Measurements from ENCODE around the gene IL34. TPM values are rescaled to one million over a fixed set of nuclear protein-coding genes. Genes with fewer than 3 reads are reported as not detected.
A peak's percentile ranks its signal among the peaks of the same experiment; 100 is the strongest.

IL34 gene
- total and polyA plus RNA-seq, 2 of the 13 experiments (the other 11 are each of a cell fraction or from before 2014, with no cell fraction given) = 1.2 to 1.3 TPM

DNA sequence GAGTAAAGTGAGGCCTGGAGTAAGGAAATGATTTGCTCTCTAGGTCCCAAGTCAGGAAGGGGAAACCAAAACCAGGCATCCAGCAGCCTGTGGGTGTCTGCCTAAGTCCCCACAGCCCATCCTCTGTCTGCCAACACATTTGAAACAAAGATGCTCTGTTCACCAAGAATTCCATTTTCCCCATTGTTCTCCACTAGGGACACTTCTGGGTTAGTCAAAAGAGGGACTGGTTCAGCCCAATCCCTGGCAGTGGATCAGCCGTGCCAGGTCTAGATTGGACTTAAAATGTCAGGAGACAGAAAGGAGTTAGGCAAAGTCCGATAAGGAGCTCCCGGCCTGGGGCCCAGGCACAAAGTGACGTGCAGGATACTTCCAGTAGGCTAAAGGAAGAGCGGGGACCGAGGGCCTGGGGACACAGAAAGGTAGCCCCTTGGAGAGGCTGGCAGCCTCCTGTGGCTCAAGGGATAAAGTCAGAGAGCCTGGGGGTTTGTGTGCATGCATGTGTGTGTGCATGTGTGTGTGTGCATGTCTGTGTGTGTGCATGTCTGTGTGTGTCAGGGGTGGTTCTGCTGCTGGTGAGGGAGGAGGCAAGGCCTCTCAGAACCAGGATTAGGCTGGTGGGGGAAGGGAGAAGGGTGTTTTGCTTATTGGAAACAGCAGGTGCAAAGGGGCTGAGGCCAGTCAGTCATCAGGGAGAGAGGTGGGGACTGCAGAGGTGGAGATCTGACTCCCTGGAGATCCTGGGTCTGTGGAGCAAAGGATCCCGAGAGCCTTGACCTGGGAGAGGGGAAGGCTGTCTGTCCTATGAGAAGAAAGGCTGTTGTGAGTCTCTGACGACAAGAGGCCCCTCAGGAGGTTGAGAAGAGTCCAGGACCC lies 41.7 kb upstream of the IL34 start:
- DNase-seq (ENCODE audit: low spot score) (no peak), FAIRE-seq (no peak), ATAC-seq (peak; percentile 73)
- TF ChIP-seq ZMYM3 (CRISPR knock-in tag; IDR thresholded peaks at IDR 0.05) (0 out of 2 replicates have a peak, but pooled peaks have one; percentile 21), BCL3 (CRISPR knock-in tag; IDR thresholded peaks at IDR 0.05) (no peak), ZNF629 (CRISPR knock-in tag; conservative IDR thresholded peaks at IDR 0.05) (0 out of 2 replicates have a peak, but pooled peaks have one; percentile 43)
- in situ Hi-C loops (cut with HindIII; ENCODE audit: extremely low pct_ligation_motif_present, low pct_unique_long_range_greater_than_20kb) = no loop called here
- Histone ChIP-seq H3K79me2 (ENCODE audit: insufficient read depth, low read length) (no peaks in the 10 kb centered on the region), H3K4me3 (replicated peaks in 1 of 3; ENCODE audit: insufficient read depth in 1 of 3, low read depth in 2 of 3, low read length in 3 of 3) (no peak overlapping the region), H3K9ac (ENCODE audit: insufficient read depth, low read depth, low read length) (no peak overlapping the region), H2AFZ (ENCODE audit: low read length) (no peak overlapping the region), H3K27ac (ENCODE audit: extremely low read length, insufficient read depth, low read length) (no peak overlapping the region), H3K27me3 (ENCODE audit: control insufficient read depth in 1 of 2, insufficient read depth in 2 of 2, low read length in 2 of 2) (peaks cover 1 to 12% of the 10 kb centered on the region in 2 experiments; a peak in 2 of 5 replicates), H3K4me2 (ENCODE audit: low read depth, low read length) (no peak overlapping the region), H3K4me1 (ENCODE audit: insufficient read depth, low read length) (no peaks in the 10 kb centered on the region), H4K20me1 (ENCODE audit: insufficient read depth, low read length) (no peaks in the 10 kb centered on the region), H3K9me3 (ENCODE audit: low read length) (no peaks in the 10 kb centered on the region), H3K36me3 (replicated peaks in 1 of 2; ENCODE audit: control insufficient read depth in 1 of 2, insufficient read depth in 2 of 2, low read length in 2 of 2) (no peaks in the 10 kb centered on the region)
- intact Hi-C loops (cut with micrococcal nuclease; ENCODE audit: unreplicated experiment) = no loop called here
- ChIA-PET CTCF (ENCODE audit: low intra/inter-chr PET ratio, low total read pairs) (no interaction called here), POLR2A (no interaction called here)
- BruUV-seq (replicated peaks) = no TSS peak
- 39% methylated on average over 8 of the region's 8 CpGs for WGBS (ENCODE audit: low lambda C conversion rate)

DNA sequence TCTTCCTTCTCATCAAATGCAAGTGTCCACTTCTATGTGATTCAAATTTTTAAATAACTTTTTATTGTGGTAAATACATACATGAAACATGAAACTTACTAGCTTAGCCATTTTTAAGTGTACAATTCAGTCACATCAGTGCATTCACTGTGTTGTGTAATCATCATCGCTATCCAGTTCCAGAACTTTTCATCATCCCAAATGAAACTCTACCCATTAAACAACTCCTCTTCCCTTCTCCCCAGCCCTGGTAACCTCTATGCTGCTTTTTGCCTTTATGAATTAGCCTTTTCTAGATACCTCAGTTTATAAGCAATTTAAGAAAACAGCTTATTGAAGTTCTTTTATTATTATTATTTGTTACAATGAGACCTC lies 41.1 kb upstream of the IL34 start:
- no peak overlapping the region for H2AFZ ChIP-seq (ENCODE audit: low read length)
- H3K9me3 ChIP-seq (ENCODE audit: low read length) = no peaks in the 10 kb centered on the region
- intact Hi-C loops (cut with micrococcal nuclease; ENCODE audit: unreplicated experiment) = no loop called here
- ChIA-PET CTCF (ENCODE audit: low intra/inter-chr PET ratio, low total read pairs) (no interaction called here), POLR2A (no interaction called here)
- in situ Hi-C loops (cut with HindIII; ENCODE audit: extremely low pct_ligation_motif_present, low pct_unique_long_range_greater_than_20kb) = no loop called here
- H3K4me3 ChIP-seq (replicated peaks in 1 of 3; ENCODE audit: insufficient read depth in 1 of 3, low read depth in 2 of 3, low read length in 3 of 3) = no peak overlapping the region
- WGBS (ENCODE audit: low lambda C conversion rate) = 27% methylated on average over 1 of the region's 1 CpG
- no peak for FAIRE-seq
- peaks cover 2% of the 10 kb centered on the region; the same call in 1 of the 2 replicates for H3K4me1 ChIP-seq (ENCODE audit: insufficient read depth, low read length)
- no peak for DNase-seq (ENCODE audit: low spot score)
- no peak overlapping the region for H3K9ac ChIP-seq (ENCODE audit: insufficient read depth, low read depth, low read length)
- no peak overlapping the region for H3K4me2 ChIP-seq (ENCODE audit: low read depth, low read length)
- H3K27me3 ChIP-seq (ENCODE audit: control insufficient read depth in 1 of 2, insufficient read depth in 2 of 2, low read length in 2 of 2) = peaks cover 1 to 14% of the 10 kb centered on the region in 2 experiments; a peak in 1 of 5 replicates
- no peak for ATAC-seq
- no peak overlapping the region for H3K27ac ChIP-seq (ENCODE audit: extremely low read length, insufficient read depth, low read length)
- TF ChIP-seq NR2F6 (IDR thresholded peaks at IDR 0.05) (no peak), NR2F6 (CRISPR knock-in tag; IDR thresholded peaks at IDR 0.05) (no peak), SRSF1 (optimal IDR thresholded peaks at IDR 0.05; ENCODE audit: low read depth, low read length) (no peak), MBD4 (IDR thresholded peaks at IDR 0.05; ENCODE audit: borderline replicate concordance, low read length) (no peak), POLR2AphosphoS5 (IDR thresholded peaks at IDR 0.05; ENCODE audit: low read depth, low read length) (no peak), NRL (CRISPR knock-in tag; IDR thresholded peaks at IDR 0.05; ENCODE audit: borderline replicate concordance) (no peak), ZNF260 (CRISPR knock-in tag; IDR thresholded peaks at IDR 0.05; ENCODE audit: borderline replicate concordance, low read depth) (no peak), ZNF20 (CRISPR knock-in tag; IDR thresholded peaks at IDR 0.05) (no peak)
- TF ChIP-seq, protein P1, sequence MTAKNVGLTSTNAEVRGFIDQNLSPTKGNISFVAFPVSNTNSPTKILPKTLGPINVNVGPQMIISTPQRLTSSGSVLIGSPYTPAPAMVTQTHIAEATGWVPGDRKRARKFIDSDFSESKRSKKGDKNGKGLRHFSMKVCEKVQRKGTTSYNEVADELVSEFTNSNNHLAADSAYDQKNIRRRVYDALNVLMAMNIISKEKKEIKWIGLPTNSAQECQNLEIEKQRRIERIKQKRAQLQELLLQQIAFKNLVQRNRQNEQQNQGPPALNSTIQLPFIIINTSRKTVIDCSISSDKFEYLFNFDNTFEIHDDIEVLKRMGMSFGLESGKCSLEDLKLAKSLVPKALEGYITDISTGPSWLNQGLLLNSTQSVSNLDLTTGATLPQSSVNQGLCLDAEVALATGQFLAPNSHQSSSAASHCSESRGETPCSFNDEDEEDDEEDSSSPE (CRISPR knock-in tag; IDR thresholded peaks at IDR 0.05) = no peak
- no peaks in the 10 kb centered on the region for H3K36me3 ChIP-seq (replicated peaks in 1 of 2; ENCODE audit: control insufficient read depth in 1 of 2, insufficient read depth in 2 of 2, low read length in 2 of 2)
- BruUV-seq (replicated peaks) = no TSS peak
- no peaks in the 10 kb centered on the region for H4K20me1 ChIP-seq (ENCODE audit: insufficient read depth, low read length)
- H3K79me2 ChIP-seq (ENCODE audit: insufficient read depth, low read length) = no peaks in the 10 kb centered on the region
